Spleen (tissue), 11 donors: ENCODE measurements around the gene NR1I3. TPM values are rescaled to one million over a fixed set of nuclear protein-coding genes. Genes with fewer than 3 reads are reported as not detected.

Source experiments
- DNase-seq: peaks from one replicate; pipeline ENCODE4 v3.0.0-alpha.2; 2020
- H3K27ac ChIP-seq, 8 donors: fragments of 200-600 bp; sonication (generic) in 7 of 8; 1 replicate in 4 of 8; 2 replicates in 4 of 8; pipeline versions ENCODE4 v1.5.0 to v1.8.0; 2016 to 2021; ENCODE audit warnings: inconsistent platforms in 4 of 8, mild to moderate bottlenecking in 4 of 8, moderate library complexity in 1 of 8
- H3K27me3 ChIP-seq, 7 donors: fragments of 200-600 bp; sonication (generic) in 6 of 7; replicated peaks in 1 of 7; 1 replicate in 4 of 7; 2 replicates in 3 of 7; pipeline versions ENCODE4 v1.5.0 to v1.8.0; 2016 to 2021; ENCODE audit warnings: inconsistent platforms in 3 of 7, mild to moderate bottlenecking in 1 of 7
- H3K36me3 ChIP-seq, 6 donors: fragments of 200-600 bp; sonication (generic) in 5 of 6; 1 replicate in 4 of 6; 2 replicates in 2 of 6; pipeline versions ENCODE4 v1.5.0 to v1.8.0; 2016 to 2021; ENCODE audit warnings: inconsistent platforms in 2 of 6
- H3K4me1 ChIP-seq, 6 donors: fragments of 200-600 bp; sonication (generic) in 5 of 6; 1 replicate in 3 of 6; 2 replicates in 3 of 6; pipeline versions ENCODE4 v1.5.0 to v1.8.0; 2016 to 2021; ENCODE audit warnings: inconsistent platforms in 3 of 6
- H3K4me3 ChIP-seq, 8 donors: fragments of 200-600 bp; sonication (generic) in 7 of 8; 1 replicate in 4 of 8; 2 replicates in 4 of 8; pipeline versions ENCODE4 v1.5.0 to v1.8.0; 2016 to 2021; ENCODE audit warnings: inconsistent platforms in 4 of 8, mild to moderate bottlenecking in 4 of 8, moderate library complexity in 2 of 8
- H3K9me3 ChIP-seq, 8 donors: fragments of 200-600 bp; sonication (generic) in 7 of 8; 1 replicate in 4 of 8; 2 replicates in 4 of 8; pipeline versions ENCODE4 v1.5.0 to v1.8.0; 2016 to 2021; ENCODE audit warnings: inconsistent platforms in 4 of 8
- CTCF ChIP-seq, 11 experiments: fragments of 200-600 bp in 7 of 11; fragments of 450-650 bp in 4 of 11; sonication (generic) in 4 of 11; IDR thresholded peaks in 8 of 11; conservative IDR thresholded peaks in 3 of 11; 1 replicate in 7 of 11; 2 replicates in 4 of 11; pipeline versions ENCODE4 v1.4.0 to v1.8.0; 2016 to 2021; ENCODE audit warnings: antibody characterized with exemption in 11 of 11, inconsistent platforms in 4 of 11, mild to moderate bottlenecking in 1 of 11
- POLR2A ChIP-seq, 3 donors: fragments of 450-650 bp; IDR thresholded peaks; one replicate each; pipeline ENCODE4 v1.5.1; 2017; ENCODE audit warnings: antibody characterized with exemption in 3 of 3, mild to moderate bottlenecking in 1 of 3
- POLR2AphosphoS5 ChIP-seq, 3 donors: sonication (generic); formaldehyde crosslinking; IDR thresholded peaks; one replicate each; pipeline ENCODE4 v1.5.1; 2017; ENCODE audit warnings: antibody characterized with exemption in 3 of 3
- WGBS, 5 donors: extraction: QIAGEN DNeasy Blood & Tissue Kit in 3 of 5; methylation state at CpG; one replicate each; pipeline versions ENCODE4 v1.1.5 to v1.1.7; 2013 to 2018; 5-methylcytosine and 5-hydroxymethylcytosine counted together
- intact Hi-C: fragments of 100-400 bp; cut with DNase I; formaldehyde crosslinking; loops from one replicate; pipeline ENCODE4 v1.15.0; 2023; ENCODE audit warnings: low total_unique reads
- polyA plus RNA-seq, 3 donors: library from polyadenylated mRNA; stranded (reverse); fragments of 200-250 nt; gene quantifications; one replicate each; pipeline ENCODE4 v1.2.1, GENCODE V29; 2013
- total RNA-seq, 7 donors: library from RNA; depleted of rRNA in 3 of 7; stranded (reverse); fragments of >200 nt in 3 of 7; fragmentation: NEBNext Ultra II Directional in 4 of 7; extraction: Animal tissue kit (Norgen Biotek cat#: 25700) in 4 of 7; gene quantifications; one replicate each; pipeline versions ENCODE4 v1.1.0 to v1.2.1, GENCODE V29; 2016 to 2021
- donor health status: healthy with polysubstance abuse.
- donor health status: DM: no; HTN: no; CAD: no; lungs with moderate emphysema.
- donor health status: DM: no; HTN: no; CAD: no.
- donor health status: Bipolar disorder and iron deficiency.
- donor health status: healthy.
- donor health status: DM: no; HTN: no; CAD: no.
- donor health status: DM: yes; HTN: yes; CAD: no.

NR1I3 gene
- total and polyA plus RNA-seq, 10 donors, result 0.06 to 0.11 TPM; not detected in 8

DNA sequence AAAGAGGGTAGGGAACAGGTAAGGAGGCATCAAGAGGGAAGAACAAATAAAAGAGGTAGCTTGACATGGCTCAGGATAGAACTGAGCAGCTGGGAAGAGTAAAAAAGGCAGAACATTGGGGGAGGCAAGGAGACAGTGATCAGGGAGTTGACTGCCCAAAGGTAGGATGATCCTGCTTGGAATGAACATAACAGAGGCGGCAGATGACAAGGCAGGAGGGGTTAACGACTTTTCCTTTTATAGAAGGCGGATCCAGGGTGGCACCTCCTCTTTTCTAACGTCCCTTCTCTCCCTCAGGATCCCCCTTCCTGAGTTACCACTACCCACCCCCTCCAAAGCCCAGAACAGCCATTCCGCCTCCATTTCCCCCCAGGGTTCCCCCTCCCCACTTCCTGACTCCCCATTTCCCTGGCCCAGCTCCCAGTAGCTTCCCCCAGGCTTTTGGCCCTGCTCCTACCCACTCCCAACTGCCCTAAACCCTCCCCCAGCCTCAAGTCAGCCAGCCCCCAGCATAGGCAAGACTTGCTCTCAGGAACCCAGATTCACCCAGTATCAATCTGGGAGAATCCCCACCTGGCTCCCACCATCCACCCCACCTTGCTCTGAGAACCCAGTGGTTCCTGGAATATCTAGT lies 38.4 kb downstream of the NR1I3 start:
- DNase-seq, result peak; percentile 53
- WGBS, 5 donors, result 51 to 69% (median 61%) methylated on average over 5 of the region's 5 CpGs
- Histone ChIP-seq H3K4me3 (no peak overlapping the region), H3K4me1 (peaks cover 51 to 97% (median 88%) of the 10 kb centered on the region in 6 donors), H3K27me3 (no peaks in the 10 kb centered on the region), H3K9me3 (no peaks in the 10 kb centered on the region), H3K27ac (peak overlapping the region; percentile 48 to 97 (median 94)), H3K36me3 (peaks cover 0 to 15% (median 2%) of the 10 kb centered on the region in 6 donors)
- TF ChIP-seq CTCF (IDR thresholded peaks at IDR 0.05 in 8 of 11, conservative IDR thresholded peaks at IDR 0.05 in 3 of 11) (no peak), POLR2AphosphoS5 (IDR thresholded peaks at IDR 0.05) (no peak), POLR2A (IDR thresholded peaks at IDR 0.05) (no peak)
- intact Hi-C loops, result no loop called here

DNA sequence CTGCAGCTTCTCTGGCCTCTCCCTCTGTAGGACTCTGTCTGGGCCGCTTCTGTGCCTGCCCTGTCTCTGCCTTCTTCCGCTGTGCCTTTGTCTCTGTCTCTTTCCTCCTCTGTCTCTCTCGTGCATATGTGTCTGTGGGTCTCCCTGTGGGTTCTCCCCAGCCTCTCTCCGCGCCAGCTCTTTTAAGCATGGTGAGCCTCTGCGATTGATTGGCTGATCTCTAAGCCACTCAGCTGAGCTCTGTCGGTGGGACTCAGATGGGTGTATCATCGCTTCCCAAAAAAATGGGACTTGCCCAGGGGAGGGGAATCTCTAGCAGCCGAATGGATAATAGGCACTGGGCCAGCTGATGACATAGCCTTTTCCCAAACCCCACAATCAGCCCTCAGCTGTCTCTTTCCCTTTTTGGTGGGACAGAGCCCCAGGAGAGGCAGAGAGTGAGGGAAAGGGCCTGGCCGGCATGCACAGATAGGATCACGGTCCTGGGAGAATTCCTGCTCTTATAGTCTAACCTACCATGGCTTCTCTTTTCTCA lies 39.0 kb downstream of the NR1I3 start, which contains the start of gene ADAMTS4:
TSS of gene ADAMTS4 (minus strand) at position 158 of the 535 bp plus-strand sequence. CDS start 427 bp downstream, outside the sequence.
- Histone ChIP-seq H3K4me3 (peak within 1 kb of the TSS; percentile 5 to 62 (median 22)), H3K4me1 (peaks cover 57 to 97% (median 88%) of the 10 kb centered on the region in 6 donors)
- WGBS, 5 donors, result 61 to 91% (median 70%) methylated on average over 11 of the region's 11 CpGs

DNA sequence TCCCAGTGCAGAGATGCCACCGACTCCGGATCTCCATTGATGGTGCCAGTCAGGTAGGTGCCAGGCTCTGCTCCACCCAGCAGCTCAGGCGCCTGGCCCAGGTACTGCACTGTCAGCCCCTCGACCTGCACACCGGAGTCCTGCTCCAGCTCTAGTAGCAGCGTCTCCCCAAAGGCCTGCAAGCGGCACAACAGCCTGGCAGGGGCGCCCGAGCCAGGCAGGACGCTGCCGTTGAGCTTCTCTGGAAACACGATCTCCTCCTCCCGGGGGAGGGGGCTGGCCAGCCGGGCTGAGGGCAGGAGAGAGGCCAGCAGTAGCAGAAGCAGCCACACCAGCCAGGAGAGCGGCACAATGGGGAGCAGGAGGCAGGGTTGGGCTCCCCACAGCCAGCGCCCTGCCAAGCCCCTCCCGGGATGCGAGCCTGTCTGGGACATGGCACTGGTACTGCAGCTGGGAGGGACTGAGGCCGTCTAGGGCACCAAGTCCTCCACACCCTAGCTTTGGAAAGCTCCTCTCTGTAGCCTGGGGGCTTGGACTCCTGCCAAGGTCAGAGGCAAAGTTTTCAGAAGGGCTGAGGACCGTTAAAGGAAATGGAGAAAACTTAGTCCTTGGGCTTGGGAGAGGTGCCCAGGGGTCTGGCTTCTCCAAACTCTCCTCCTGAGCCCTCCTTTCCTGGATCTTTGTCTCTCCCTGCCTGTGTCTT lies 39.7 kb downstream of the NR1I3 start:
- Histone ChIP-seq H3K9me3 (no peaks in the 10 kb centered on the region), H3K27me3 (no peaks in the 10 kb centered on the region), H3K36me3 (peaks cover 0 to 2% (median 0%) of the 10 kb centered on the region in 6 donors), H3K4me1 (peaks cover 55 to 97% (median 88%) of the 10 kb centered on the region in 6 donors), H3K27ac (peak overlapping the region; percentile 21 to 97 (median 94)), H3K4me3 (peak overlapping the region; percentile 5 to 62 (median 22))
- DNase-seq, result peak; percentile 77
- TF ChIP-seq POLR2AphosphoS5 (IDR thresholded peaks at IDR 0.05), result peak in 1 of 3 donors; percentile 51
- no peak for TF ChIP-seq CTCF (IDR thresholded peaks at IDR 0.05 in 8 of 11, conservative IDR thresholded peaks at IDR 0.05 in 3 of 11)
- WGBS, 5 donors, result 25 to 68% (median 57%) methylated on average over 1 to 20 of the region's 20 CpGs
- intact Hi-C loops, result no loop called here

More for the DNA sequence above, 39.0 kb downstream of the NR1I3 start, which contains the start of gene ADAMTS4:
- Histone ChIP-seq H3K9me3 (no peaks in the 10 kb centered on the region), H3K36me3 (peaks cover 0 to 8% (median 2%) of the 10 kb centered on the region in 6 donors), H3K27ac (peak within 1 kb of the TSS; percentile 48 to 97 (median 94)), H3K27me3 (no peaks in the 10 kb centered on the region)
- no peak for TF ChIP-seq CTCF (IDR thresholded peaks at IDR 0.05 in 8 of 11, conservative IDR thresholded peaks at IDR 0.05 in 3 of 11)
- no peak for TF ChIP-seq POLR2A (IDR thresholded peaks at IDR 0.05)
- TF ChIP-seq POLR2AphosphoS5 (IDR thresholded peaks at IDR 0.05), result peak in 2 of 3 donors; percentile 45 to 87
- peak; percentile 47 for DNase-seq
- intact Hi-C loops, result no loop called here
